Measurements from ENCODE around the gene POLD4.

Gene POLD4

GRCh38 chr11:67378544-67378943, 25.2 kb upstream of the POLD4 start:
- in situ Hi-C loops (cut with HindIII; ENCODE audit: low sequenced_read_pairs), result no loop called here

GRCh38 chr11:67376873-67377808, 23.8 kb upstream of the POLD4 start:
- in situ Hi-C loops (cut with HindIII; ENCODE audit: low sequenced_read_pairs), result no loop called here
- H3K4me3 ChIP-seq (ENCODE audit: low read depth, low read length), result no peak overlapping the region
- no peak for DNase-seq (ENCODE audit: low read depth, low spot score)
- no peak for TF ChIP-seq CTCF (IDR thresholded peaks at IDR 0.05; ENCODE audit: low read depth, low read length)

More at GRCh38 chr11:67378544-67378943, 25.2 kb upstream of the POLD4 start:
- no peak for TF ChIP-seq CTCF (IDR thresholded peaks at IDR 0.05; ENCODE audit: low read depth, low read length)
- no peak for DNase-seq (ENCODE audit: low read depth, low spot score)
- no peak overlapping the region for H3K4me3 ChIP-seq (ENCODE audit: low read depth, low read length)

- in situ Hi-C loops (cut with HindIII; ENCODE audit: low sequenced_read_pairs), result no loop called here
Observed at GRCh38 chr11:67376063-67376820, 22.9 kb upstream of the POLD4 start.

GRCh38 chr11:67375320-67376055, 22.1 kb upstream of the POLD4 start:
- no peak for TF ChIP-seq CTCF (IDR thresholded peaks at IDR 0.05; ENCODE audit: low read depth, low read length)
- no peak overlapping the region for H3K4me3 ChIP-seq (ENCODE audit: low read depth, low read length)
- in situ Hi-C loops (cut with HindIII; ENCODE audit: low sequenced_read_pairs), result no loop called here
- no peak for DNase-seq (ENCODE audit: low read depth, low spot score)

More at GRCh38 chr11:67376063-67376820, 22.9 kb upstream of the POLD4 start:
- DNase-seq (ENCODE audit: low read depth, low spot score), result no peak
- no peak overlapping the region for H3K4me3 ChIP-seq (ENCODE audit: low read depth, low read length)
- TF ChIP-seq CTCF (IDR thresholded peaks at IDR 0.05; ENCODE audit: low read depth, low read length), result no peak

- no peak for TF ChIP-seq CTCF (IDR thresholded peaks at IDR 0.05; ENCODE audit: low read depth, low read length)
- no peak for DNase-seq (ENCODE audit: low read depth, low spot score)
- H3K4me3 ChIP-seq (ENCODE audit: low read depth, low read length), result no peak overlapping the region
- in situ Hi-C loops (cut with HindIII; ENCODE audit: low sequenced_read_pairs), result no loop called here
Observed at GRCh38 chr11:67374571-67375281, 21.4 kb upstream of the POLD4 start.

All from astrocyte of the spinal cord (primary cell).